GM15510 (cell line): Measurements from ENCODE around the gene HDAC1.

Source experiments
- POLR2A ChIP-seq: IDR thresholded peaks from 3 replicates; pipeline ENCODE4 v1.6.1; 2011; ENCODE audit warnings: borderline replicate concordance; ENCODE audit not compliant: insufficient read length; ENCODE audit errors: extremely low read depth

The HDAC1 gene

DNA sequence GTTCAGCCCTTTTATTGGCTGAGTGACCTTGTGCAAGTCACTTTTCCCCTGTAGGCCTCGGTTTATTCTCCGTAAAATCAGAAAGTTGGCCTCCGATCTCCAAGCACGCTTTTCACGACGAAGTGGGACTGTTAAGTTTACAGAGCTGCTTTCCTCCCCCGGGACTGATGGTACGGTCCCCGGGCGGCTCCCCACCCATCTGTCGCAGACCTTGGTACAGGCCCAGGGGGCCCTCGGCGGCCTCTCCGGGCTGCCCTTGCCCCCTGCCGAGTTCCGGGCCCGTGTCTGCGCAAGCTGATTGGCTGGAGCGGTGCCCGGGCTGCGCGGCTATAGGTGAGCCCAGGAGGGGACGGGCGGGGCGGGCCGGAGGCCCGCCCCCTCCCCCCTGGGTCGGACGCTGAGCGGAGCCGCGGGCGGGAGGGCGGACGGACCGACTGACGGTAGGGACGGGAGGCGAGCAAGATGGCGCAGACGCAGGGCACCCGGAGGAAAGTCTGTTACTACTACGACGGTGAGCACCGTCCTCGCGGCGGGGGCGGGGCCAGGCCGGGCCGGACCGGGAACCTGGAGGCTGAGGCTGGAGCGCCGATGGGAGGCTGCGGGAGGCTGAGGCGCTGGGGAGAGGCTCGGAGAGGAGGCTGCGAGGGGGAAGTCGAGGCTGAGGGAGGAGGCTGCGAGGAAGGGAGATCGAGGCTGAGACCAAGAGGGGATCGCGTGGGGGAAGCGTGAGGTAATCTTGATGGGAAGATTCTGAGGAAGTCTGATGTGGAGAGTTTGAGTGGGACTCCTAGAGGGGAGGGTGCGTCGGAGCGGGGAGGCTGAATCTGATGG, at the start of gene HDAC1:
HDAC1 (plus strand) TSS at position 376 of the 831 bp plus-strand sequence; CDS start at position 463, 87 bp downstream.
- peak; percentile 74 for TF ChIP-seq POLR2A

DNA sequence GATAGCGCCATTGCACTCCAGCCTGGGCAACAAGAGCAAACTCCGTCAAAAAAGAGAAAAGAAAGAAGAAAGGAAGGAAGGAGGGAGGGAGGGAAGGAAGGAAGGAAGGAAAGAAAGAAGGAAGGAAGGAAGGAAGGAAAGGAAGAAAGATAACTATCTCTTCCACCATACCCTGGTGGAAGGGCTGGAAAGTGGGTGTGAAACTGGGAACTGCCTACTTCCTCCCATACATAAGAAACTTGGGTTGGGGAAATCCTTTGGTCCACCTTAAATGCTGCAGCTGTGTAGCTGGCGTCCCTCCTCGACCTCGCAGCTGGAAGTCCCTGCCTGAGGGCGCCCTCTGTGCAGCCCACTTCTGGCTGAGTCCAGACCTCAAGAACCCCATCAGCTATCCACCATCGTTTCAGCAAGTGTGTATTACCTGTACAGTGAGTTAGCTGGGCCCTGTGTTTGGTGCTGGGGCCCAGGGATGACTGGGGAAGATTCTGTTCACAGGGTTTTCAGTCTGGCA, 49.5 kb upstream of the HDAC1 start:
- TF ChIP-seq POLR2A, result no peak

DNA sequence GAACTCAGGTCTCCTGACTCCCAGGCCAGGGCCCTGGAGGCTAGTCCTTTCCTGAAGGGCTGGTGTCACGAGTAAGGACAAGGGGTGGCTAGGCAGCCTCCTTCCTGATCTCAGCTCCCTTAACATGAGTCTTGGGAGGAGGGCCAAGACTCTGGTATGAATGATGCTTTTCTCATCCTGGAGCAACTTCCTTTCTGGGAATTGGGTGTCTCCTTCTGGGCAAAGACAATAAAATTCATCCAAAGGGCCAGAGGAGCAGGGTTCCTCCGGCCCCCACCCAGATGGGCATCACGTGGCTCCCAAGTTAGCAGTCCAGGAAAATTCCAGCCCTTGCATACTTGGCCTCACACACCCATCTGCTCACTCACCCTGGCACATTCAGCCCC, 45.0 kb upstream of the HDAC1 start, which contains the start of gene FAM167B:
FAM167B (plus strand) TSS at position 335 of the 386 bp plus-strand sequence. CDS start 200 bp downstream, outside the sequence.
- no peak for TF ChIP-seq POLR2A

DNA sequence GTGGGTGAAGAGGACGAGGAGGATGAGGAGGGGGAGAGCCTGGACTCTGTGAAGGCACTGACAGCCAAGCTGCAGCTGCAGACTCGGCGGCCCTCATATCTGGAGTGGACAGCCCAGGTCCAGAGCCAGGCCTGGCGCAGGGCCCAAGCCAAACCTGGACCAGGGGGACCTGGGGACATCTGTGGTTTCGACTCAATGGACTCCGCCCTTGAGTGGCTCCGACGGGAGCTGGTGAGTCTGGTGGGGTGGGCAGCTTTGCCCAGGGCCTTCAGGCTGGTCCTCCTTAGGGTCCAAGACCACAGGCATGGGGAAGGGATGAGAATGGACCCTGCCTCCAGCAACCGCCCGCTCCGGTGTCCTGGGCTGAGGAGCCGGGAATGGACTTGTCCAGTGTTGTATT, 44.4 kb upstream of the HDAC1 start:
- no peak for TF ChIP-seq POLR2A

DNA sequence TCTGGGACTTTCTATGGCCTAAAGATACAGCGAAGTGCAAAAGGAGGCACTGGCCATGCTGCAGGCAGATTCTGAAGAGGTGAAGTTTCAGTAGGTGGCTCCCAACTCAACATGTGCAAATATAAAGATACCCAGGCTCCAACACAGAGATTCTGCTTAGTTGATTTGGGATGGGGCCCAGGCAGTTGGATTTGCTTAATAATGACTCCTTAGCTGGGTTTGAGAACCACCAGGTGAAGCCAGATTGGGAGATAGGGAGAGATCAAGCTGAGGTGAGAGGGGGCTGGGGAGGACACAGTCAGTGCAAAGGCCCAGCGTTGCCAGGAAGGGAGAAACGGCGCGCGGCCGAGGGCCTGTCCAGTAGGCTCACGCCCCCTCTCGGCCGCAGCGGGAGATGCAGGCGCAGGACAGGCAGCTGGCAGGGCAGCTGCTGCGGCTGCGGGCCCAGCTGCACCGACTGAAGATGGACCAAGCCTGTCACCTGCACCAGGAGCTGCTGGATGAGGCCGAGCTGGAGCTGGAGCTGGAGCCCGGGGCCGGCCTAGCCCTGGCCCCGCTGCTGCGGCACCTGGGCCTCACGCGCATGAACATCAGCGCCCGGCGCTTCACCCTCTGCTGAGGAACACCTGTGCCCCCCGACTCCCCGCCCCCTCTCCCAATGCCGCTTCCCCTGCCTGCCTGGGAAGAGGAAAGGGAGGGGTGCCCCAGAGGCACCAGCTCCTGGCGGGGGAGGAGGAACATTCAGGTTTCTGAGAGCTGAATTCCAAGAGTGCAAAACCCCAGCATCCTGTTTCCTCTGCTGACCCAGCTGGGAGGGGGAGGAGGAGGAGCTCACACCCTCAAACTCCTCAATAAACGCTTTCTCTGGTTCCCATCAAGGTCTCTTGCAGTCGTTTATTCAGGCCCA, 43.6 kb upstream of the HDAC1 start:
- peak; percentile 28 for TF ChIP-seq POLR2A

DNA sequence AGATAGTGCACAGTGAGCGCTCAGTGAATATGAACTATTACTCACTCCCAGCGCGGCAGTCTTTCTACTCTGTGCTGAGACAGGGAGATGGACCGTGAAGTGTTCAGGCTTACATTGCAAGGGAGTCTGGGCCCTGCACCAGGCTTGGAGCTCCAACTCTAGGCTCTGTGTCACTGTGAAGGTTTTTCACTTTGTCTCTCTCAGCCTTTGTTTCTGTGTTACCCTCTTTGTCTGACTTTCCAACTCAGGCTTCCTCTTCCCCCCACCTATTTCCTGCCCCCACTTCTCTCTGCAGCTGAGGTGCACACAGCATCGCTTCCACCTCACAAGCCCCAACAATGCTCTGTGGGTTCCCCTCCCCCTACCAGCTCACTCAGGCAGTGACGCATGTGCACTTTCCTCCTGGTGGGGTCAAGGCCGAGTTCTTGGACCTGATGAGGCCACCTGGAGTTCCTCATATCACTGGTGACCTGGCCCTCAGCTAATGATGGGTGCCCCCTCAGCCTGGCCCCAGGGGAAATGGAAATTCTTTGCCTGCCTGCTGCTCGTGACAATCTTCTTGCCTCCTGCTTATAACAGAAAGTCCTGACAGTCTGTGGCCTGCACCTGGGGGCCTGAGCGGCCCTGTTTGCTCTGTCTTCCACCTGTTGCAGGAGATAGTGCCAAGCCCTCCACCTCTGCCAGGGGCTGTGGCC, 41.9 kb upstream of the HDAC1 start:
- peak; percentile 50 for TF ChIP-seq POLR2A

DNA sequence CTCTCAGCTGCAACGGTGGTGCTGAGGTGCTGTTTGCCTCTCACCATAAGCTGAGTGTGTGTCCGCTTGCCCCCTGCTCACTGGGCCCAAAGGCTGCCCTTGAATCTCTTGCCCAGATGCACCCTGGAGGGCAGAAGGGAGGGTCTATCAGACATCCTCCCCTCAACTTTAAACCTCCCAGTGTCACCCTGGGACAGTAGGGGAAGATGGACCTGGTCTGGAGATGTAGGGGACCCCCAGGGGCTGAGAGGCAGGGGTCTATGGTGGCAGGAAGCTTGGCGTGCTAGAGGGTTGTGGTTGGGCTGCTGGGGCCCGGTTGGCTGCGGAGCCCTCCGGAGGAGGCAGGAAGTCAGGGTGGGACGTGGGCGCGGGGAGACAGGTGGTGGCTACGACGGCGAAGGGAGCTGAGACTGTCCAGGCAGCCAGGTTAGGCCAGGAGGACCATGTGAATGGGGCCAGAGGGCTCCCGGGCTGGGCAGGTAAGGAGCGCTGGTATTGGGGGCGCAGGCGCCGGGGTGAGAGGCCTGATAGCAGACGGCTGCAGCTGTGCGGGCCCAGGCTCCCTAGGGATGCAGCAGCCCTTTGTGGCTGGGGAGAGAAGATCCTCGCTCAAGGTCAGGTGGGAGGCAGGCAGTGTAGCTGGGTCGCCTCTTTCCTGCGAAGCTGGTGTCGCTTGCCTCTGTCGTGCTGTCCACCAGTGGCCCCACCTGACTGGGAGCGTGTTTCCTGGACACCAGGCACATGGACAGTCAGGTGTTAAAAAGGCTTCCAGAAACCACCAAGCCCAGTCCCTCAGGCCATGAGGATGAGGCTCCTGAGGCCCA, 40.8 kb upstream of the HDAC1 start, which contains the start of gene LCK:
LCK (plus strand) TSS at position 373 of the 824 bp plus-strand sequence. CDS start 23,065 bp downstream, outside the sequence.
- TF ChIP-seq POLR2A, result peak; percentile 80

DNA sequence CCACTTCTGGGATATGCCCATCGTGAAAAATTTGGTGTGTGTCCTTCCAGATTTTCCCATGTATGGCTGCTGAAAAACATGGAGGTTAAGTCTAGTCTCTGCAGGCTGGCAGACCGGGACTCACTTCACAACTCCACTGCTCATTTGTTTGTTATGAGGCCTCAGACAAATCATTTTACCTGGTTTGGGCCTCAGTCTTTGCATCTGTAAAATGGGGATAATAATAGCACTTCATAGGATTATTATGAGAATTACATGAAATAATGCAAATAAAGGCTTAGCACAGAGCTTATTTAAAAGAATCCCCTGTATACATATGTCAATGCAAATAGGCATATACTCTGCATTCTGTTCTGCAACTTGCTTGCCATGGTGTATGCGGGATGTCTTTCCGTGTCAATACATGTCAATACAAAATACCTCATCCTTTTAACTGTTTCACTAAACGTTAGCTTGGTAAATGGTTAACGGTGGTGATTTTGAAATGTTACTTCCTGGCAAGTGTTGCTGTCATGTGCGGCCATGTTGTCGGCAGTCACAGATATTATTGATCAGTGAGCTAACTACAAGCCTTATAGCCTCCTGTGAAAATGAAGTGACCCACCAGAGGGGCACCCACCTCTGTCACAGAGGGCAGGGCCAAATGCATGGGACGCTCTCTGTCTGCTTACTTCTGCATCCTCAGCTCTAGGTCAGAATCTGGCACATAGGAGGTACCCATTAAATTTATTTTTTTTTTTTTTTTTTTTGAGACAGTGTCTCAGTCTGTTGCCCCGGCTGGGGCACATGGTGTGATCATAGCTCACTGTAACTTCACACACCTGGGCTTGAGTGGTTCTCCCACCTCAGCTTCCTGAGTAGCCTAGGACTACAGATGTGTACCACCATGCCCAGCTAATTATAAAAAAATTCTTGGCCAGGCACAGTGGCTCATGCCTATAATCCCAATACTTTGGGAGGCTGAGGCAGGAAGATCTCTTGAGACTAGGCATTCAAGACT, 36.5 kb upstream of the HDAC1 start:
- peak; percentile 4 for TF ChIP-seq POLR2A

DNA sequence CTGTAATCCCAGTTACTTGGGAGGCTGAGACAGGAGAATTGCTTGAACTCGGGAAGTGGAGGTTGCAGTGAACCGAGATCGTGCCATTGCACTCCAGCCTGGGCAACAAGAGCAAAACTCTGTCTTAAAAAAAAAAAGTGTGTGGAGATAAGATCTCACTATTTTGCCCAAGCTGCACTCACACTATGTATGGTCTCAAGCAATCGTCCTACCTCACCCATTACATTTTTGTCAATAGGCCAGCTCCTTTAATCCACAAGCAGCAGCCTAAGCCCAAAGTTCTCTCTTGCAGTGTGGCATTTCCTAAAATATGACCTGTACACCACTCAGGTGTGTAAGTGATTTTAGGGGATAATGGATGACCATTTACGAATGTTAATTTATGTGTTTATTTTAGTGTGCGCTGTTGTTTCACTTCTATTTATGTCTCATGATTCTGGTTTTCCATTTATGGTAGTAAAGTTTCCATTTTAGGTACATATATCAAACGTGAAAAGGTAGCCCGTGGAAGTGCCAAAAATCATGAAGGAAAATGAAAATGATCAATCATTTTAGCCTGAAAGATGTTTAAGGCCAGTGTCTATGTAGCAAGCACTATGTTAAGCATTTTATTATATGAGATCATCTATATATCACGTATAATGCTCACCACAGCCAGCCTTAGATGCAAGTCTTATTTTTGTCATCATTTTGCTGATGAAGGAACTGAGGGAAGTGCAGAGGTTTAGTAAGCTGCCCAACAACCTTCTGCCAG, 35.2 kb upstream of the HDAC1 start:
- TF ChIP-seq POLR2A, result no peak

DNA sequence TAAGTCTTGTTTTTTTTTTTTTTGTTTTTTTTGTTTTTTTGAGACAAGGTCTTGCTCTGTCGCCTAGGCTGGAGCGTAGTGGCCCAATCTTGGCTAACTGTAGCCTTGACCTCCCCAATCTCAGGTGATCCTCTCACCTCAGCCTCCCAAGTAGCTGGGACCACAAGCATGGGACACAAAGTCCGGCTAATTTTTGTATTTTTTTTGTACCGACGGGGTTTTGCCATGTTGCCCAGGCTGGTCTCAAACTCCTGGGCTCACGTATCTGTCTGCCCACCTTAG, 34.7 kb upstream of the HDAC1 start:
- TF ChIP-seq POLR2A, result no peak

DNA sequence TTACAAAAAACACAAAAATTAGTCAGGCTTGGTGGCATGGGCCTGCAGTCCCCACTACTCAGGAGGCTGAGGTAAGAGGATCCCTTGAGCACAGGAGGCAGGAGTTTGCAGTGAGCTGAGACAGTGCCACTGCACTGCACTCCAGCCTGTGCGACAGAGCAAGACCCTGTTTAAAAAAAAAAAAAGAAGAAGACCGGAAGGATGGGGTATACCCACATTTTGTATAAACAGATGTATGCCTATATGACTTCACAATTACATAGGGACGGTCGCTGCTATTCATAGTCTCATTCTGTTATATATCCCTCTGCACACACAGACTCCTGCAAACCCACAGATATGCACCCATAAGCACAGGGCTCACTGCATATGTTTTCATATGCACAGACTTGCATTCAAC, 28.1 kb upstream of the HDAC1 start:
- TF ChIP-seq POLR2A, result no peak

DNA sequence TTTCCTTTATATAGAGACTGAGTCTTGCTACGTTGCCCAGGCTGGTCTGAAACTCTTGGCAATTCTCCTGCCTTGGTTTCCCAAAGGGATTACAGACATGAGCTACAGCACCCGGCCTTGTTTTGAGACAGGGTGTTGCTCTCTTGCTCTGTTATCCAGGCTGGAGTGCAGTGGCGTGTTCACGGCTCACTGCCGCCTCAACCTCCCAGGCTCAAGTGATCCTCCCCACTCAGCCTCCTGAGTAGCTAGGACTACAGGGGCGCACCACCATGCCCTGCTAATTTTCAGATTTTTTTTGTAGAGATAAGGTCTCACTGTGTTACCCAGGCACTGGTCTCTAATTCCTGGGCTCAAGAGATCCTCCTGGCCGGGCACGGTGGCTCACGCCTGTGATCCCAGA, 26.0 kb upstream of the HDAC1 start:
- no peak for TF ChIP-seq POLR2A
